A673 (cell line): ENCODE measurements around the gene SIRPD.

Experiments used
- EZH2 ChIP-seq: fragments of 200-600 bp; sonication (generic); IDR thresholded peaks from 2 replicates; pipeline ENCODE4 v1.6.1; 2017; ENCODE audit warnings: borderline replicate concordance, low read depth, mild to moderate bottlenecking, mixed read lengths, antibody characterized with exemption, low read length; ENCODE audit not compliant: poor library complexity, severe bottlenecking
- TF ChIP-seq, protein P1 (sequence below): fragments of 300-800, 200-600 bp; sonication (generic); conservative IDR thresholded peaks from 2 replicates; pipeline ENCODE4 v1.5.1; 2017; ENCODE audit warnings: low read depth, mild to moderate bottlenecking, antibody characterized with exemption, low read length, moderate library complexity, mixed read lengths

DNA sequence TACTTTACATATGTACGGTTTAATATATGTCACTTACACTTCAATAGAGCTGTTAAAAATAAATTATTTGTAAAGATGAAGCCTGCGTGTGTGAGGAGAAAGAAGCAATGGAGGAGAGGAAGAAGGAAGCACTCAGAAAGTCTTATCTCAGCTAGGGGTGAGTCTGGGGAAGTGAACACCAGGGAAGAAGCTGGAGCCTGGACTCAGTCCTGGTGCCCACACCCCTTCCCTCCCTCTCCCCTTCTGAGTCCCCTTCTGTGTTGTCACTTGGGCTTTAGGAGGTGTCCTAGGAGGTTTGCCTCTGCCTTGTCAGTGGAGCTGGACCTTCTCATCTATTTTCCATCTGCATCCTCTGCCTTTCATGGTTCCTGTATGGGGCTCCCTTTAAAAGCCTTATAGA is 68.2 kb downstream of the SIRPD start:
- TF ChIP-seq, protein P1, sequence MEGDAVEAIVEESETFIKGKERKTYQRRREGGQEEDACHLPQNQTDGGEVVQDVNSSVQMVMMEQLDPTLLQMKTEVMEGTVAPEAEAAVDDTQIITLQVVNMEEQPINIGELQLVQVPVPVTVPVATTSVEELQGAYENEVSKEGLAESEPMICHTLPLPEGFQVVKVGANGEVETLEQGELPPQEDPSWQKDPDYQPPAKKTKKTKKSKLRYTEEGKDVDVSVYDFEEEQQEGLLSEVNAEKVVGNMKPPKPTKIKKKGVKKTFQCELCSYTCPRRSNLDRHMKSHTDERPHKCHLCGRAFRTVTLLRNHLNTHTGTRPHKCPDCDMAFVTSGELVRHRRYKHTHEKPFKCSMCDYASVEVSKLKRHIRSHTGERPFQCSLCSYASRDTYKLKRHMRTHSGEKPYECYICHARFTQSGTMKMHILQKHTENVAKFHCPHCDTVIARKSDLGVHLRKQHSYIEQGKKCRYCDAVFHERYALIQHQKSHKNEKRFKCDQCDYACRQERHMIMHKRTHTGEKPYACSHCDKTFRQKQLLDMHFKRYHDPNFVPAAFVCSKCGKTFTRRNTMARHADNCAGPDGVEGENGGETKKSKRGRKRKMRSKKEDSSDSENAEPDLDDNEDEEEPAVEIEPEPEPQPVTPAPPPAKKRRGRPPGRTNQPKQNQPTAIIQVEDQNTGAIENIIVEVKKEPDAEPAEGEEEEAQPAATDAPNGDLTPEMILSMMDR: no peak
- TF ChIP-seq EZH2: no peak
